Keratinocyte (primary cell): Measurements from ENCODE around the gene MUC6.

Experiments used
- EZH2 ChIP-seq: IDR thresholded peaks from one replicate; pipeline ENCODE4 v1.6.1; 2012; ENCODE audit warnings: inconsistent platforms, mild to moderate bottlenecking, low read length, moderate library complexity
- TF ChIP-seq, protein P1 (sequence below), 3 experiments: IDR thresholded peaks in 1 of 3; conservative IDR thresholded peaks in 1 of 3; optimal IDR thresholded peaks in 1 of 3; 2 replicates in 2 of 3; 3 replicates in 1 of 3; pipeline versions ENCODE3 to v1.5.1; 2011; ENCODE audit warnings: low read length in 3 of 3, mild to moderate bottlenecking in 3 of 3, moderate library complexity in 2 of 3, control low read depth in 1 of 3, inconsistent platforms in 1 of 3; ENCODE audit not compliant: insufficient read depth in 2 of 3; ENCODE audit errors: extremely low read depth in 1 of 3

DNA sequence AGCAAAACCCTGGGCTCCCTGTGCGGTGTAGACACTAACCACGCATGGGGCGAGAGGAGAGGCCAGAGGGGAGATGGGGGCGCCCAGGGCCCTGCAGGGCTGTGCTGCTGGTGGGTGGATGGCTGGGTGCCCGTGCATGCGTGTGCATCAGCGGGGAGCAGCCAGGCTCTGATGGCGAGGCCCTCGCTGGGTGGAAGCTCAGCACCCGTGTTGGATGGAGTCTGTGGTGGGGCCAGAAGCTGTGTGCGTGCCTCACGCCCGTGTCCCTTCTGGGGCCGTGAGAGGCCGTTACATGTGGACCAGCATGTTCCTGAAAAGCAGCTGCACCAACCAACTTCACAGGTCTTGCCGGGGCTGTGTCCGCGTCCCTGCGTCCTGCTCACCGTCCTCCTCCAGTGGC lies 33.4 kb downstream of the MUC6 start:
- TF ChIP-seq, protein P1, sequence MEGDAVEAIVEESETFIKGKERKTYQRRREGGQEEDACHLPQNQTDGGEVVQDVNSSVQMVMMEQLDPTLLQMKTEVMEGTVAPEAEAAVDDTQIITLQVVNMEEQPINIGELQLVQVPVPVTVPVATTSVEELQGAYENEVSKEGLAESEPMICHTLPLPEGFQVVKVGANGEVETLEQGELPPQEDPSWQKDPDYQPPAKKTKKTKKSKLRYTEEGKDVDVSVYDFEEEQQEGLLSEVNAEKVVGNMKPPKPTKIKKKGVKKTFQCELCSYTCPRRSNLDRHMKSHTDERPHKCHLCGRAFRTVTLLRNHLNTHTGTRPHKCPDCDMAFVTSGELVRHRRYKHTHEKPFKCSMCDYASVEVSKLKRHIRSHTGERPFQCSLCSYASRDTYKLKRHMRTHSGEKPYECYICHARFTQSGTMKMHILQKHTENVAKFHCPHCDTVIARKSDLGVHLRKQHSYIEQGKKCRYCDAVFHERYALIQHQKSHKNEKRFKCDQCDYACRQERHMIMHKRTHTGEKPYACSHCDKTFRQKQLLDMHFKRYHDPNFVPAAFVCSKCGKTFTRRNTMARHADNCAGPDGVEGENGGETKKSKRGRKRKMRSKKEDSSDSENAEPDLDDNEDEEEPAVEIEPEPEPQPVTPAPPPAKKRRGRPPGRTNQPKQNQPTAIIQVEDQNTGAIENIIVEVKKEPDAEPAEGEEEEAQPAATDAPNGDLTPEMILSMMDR (optimal IDR thresholded peaks at IDR 0.05 in 1 of 3, IDR thresholded peaks at IDR 0.05 in 1 of 3, conservative IDR thresholded peaks at IDR 0.05 in 1 of 3; ENCODE audit: extremely low read depth in 1 of 3, insufficient read depth in 2 of 3, low read length in 3 of 3): no peak
- TF ChIP-seq EZH2: no peak
